HG02973 (cell line): ENCODE data around the gene TRIM71.
"Not testable (repeated sequence)": the region's sequence is repeated elsewhere in the genome, so short reads cannot be mapped to it uniquely, and the experiment has no call there.

Experiments
- ATAC-seq: cut with Tn5 transposase; IDR thresholded peaks from one replicate; pipeline ENCODE4 v1.9.1; 2021; ENCODE audit warnings: moderate library complexity; ENCODE audit not compliant: unreplicated experiment

TRIM71 gene

GRCh38 chr3:32842531-32842931, 24.7 kb downstream of the TRIM71 start:
- ATAC-seq, result no peak

- no peak for ATAC-seq
These were observed 25.2 kb downstream of the TRIM71 start for GRCh38 chr3:32842987-32843386.

GRCh38 chr3:32843510-32844321, 25.9 kb downstream of the TRIM71 start:
- ATAC-seq, result no peak

GRCh38 chr3:32844322-32844654, 26.5 kb downstream of the TRIM71 start:
- no peak for ATAC-seq

- ATAC-seq, result no peak
These were observed 27.1 kb downstream of the TRIM71 start for GRCh38 chr3:32844914-32845313.

GRCh38 chr3:32845546-32845945, 27.7 kb downstream of the TRIM71 start:
- not testable (repeated sequence) for ATAC-seq

- not testable (repeated sequence) for ATAC-seq
These were observed 29.2 kb downstream of the TRIM71 start for GRCh38 chr3:32847045-32847444.

- ATAC-seq, result no peak
These were observed 29.7 kb downstream of the TRIM71 start for GRCh38 chr3:32847528-32847927.

GRCh38 chr3:32848215-32848614, 30.4 kb downstream of the TRIM71 start:
- ATAC-seq, result no peak

GRCh38 chr3:32849046-32849445, 31.2 kb downstream of the TRIM71 start:
- no peak for ATAC-seq

GRCh38 chr3:32850226-32850625, 32.4 kb downstream of the TRIM71 start:
- ATAC-seq, result no peak

GRCh38 chr3:32850636-32851035, 32.8 kb downstream of the TRIM71 start:
- no peak for ATAC-seq

- ATAC-seq, result no peak
These were observed 34.3 kb downstream of the TRIM71 start for GRCh38 chr3:32852146-32852545.

- no peak for ATAC-seq
These were observed 37.7 kb downstream of the TRIM71 start for GRCh38 chr3:32855350-32855953.

GRCh38 chr3:32856355-32856889, 38.6 kb downstream of the TRIM71 start:
- no peak for ATAC-seq

- no peak for ATAC-seq
These were observed 39.2 kb downstream of the TRIM71 start for GRCh38 chr3:32856901-32857507.

- ATAC-seq, result no peak
These were observed 40.1 kb downstream of the TRIM71 start for GRCh38 chr3:32857921-32858320.

GRCh38 chr3:32859604-32860237, 41.9 kb downstream of the TRIM71 start:
- ATAC-seq, result no peak

GRCh38 chr3:32860499-32860898, 42.7 kb downstream of the TRIM71 start:
- no peak for ATAC-seq

- ATAC-seq, result no peak
These were observed 43.9 kb downstream of the TRIM71 start for GRCh38 chr3:32861681-32862080.

GRCh38 chr3:32862247-32862935, 44.6 kb downstream of the TRIM71 start:
- ATAC-seq, result no peak
